Erythroblast (primary cell): ENCODE results near the gene TTF2.

ENCODE experiments used
- GATA1 ChIP-seq: IDR thresholded peaks from 2 replicates; pipeline ENCODE4 v1.6.1; 2011; ENCODE audit warnings: low read depth, mild to moderate bottlenecking, control low read depth, low read length, moderate library complexity
- POLR2A ChIP-seq: IDR thresholded peaks from 2 replicates; pipeline ENCODE4 v1.6.1; 2011; ENCODE audit warnings: mild to moderate bottlenecking, low read length

GRCh38 chr1:117136749-117137148 lies 76.6 kb downstream of the TTF2 start:
- no peak for TF ChIP-seq POLR2A
- no peak for TF ChIP-seq GATA1
